NB4 (cell line): ENCODE measurements around the gene RESP18.

Source experiments
- POLR2A ChIP-seq: IDR thresholded peaks from 2 replicates; pipeline ENCODE4 v1.6.1; 2011; ENCODE audit warnings: mild to moderate bottlenecking; ENCODE audit not compliant: insufficient read length; ENCODE audit errors: extremely low read depth
- TF ChIP-seq, protein P1 (sequence below): IDR thresholded peaks from one replicate; pipeline ENCODE4 v1.5.1; 2012; ENCODE audit warnings: low read depth, low read length

DNA sequence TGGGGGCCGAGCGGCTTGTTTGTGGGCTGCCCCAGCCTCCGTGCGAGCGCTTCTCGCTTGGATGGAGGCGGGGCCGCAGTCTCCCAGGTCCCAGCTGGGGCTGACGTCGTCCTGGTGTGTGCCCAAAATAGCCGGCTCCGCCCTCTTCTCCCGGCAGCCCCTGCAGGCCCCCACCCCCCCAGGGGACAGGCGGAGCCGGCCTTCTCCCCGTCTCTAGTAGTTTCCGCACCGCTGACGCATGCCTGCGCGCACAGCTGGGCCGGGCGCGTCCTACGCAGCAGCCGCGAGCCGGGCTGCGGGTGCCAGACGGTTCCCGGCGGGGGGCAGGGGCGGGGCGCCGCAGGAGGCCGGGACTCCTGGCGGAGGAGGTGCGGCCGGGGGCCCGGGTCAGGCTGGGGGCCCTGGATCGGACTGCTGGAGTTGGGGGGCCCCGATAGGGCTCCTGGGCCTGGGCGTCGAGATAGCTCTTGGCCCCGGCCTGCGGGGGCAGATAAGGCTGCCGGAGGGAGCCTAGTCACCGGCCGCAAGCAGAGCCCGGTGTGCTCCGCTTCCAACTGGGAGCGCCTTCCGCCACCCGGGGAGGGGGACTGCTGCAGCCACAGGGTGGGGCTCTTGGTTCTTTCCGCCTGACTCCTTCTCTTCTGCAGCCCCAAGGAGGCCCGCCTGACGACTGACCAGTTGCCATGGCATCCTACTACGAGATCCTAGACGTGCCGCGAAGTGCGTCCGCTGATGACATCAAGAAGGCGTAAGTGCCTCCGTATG, 53.2 kb downstream of the RESP18 start, which contains the start of gene DNAJB2:
- TF ChIP-seq, protein P1, sequence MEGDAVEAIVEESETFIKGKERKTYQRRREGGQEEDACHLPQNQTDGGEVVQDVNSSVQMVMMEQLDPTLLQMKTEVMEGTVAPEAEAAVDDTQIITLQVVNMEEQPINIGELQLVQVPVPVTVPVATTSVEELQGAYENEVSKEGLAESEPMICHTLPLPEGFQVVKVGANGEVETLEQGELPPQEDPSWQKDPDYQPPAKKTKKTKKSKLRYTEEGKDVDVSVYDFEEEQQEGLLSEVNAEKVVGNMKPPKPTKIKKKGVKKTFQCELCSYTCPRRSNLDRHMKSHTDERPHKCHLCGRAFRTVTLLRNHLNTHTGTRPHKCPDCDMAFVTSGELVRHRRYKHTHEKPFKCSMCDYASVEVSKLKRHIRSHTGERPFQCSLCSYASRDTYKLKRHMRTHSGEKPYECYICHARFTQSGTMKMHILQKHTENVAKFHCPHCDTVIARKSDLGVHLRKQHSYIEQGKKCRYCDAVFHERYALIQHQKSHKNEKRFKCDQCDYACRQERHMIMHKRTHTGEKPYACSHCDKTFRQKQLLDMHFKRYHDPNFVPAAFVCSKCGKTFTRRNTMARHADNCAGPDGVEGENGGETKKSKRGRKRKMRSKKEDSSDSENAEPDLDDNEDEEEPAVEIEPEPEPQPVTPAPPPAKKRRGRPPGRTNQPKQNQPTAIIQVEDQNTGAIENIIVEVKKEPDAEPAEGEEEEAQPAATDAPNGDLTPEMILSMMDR: peak; percentile 34
- no peak for TF ChIP-seq POLR2A
